HepG2 (cell line): ENCODE measurements around the gene LCLAT1.

Source experiments
- BRCA1 ChIP-seq: sonication (generic); formaldehyde crosslinking; IDR thresholded peaks from 2 replicates; pipeline ENCODE4 v1.4.0; 2020; ENCODE audit warnings: missing genetic modification reagents
- EZH2 ChIP-seq: conservative IDR thresholded peaks from 2 replicates; pipeline ENCODE4 v1.6.1; 2012; ENCODE audit warnings: mild to moderate bottlenecking, low read depth, low read length, moderate library complexity
- KDM4B ChIP-seq: sonication (generic); formaldehyde crosslinking; IDR thresholded peaks from 2 replicates; pipeline ENCODE4 v1.4.0; 2020; ENCODE audit warnings: missing genetic modification reagents
- MTA3 ChIP-seq: sonication (generic); formaldehyde crosslinking; IDR thresholded peaks from 2 replicates; pipeline ENCODE4 v1.4.0; 2020; ENCODE audit warnings: missing genetic modification reagents
- NKX3-1 ChIP-seq: sonication (generic); formaldehyde crosslinking; IDR thresholded peaks from 2 replicates; pipeline ENCODE4 v1.5.0; 2020; ENCODE audit warnings: missing genetic modification reagents
- POLR2A ChIP-seq, 2 experiments: IDR thresholded peaks; 2 replicates each; pipeline ENCODE4 v1.6.1; 2011; ENCODE audit warnings: low read depth in 2 of 2, low read length in 2 of 2, mild to moderate bottlenecking in 1 of 2, moderate library complexity in 1 of 2; ENCODE audit not compliant: insufficient read depth in 1 of 2
- POLR2AphosphoS5 ChIP-seq: IDR thresholded peaks from 2 replicates; pipeline ENCODE4 v1.6.1; 2012; ENCODE audit warnings: low read depth, low read length
- TCF12 ChIP-seq, 2 experiments: fragments of 450-650 bp in 1 of 2; sonication (generic) in 1 of 2; formaldehyde crosslinking in 1 of 2; IDR thresholded peaks; 2 replicates each; pipeline versions ENCODE4 v1.6.1 to v1.8.0; 2017 to 2022; ENCODE audit warnings: antibody characterized with exemption in 1 of 2, mild to moderate bottlenecking in 1 of 2, missing genetic modification reagents in 1 of 2, moderate library complexity in 1 of 2
- ZBTB7A ChIP-seq: sonication (generic); formaldehyde crosslinking; IDR thresholded peaks from 2 replicates; pipeline ENCODE4 v1.8.0; 2022; ENCODE audit warnings: mild to moderate bottlenecking, missing genetic modification reagents
- ZNF143 ChIP-seq: sonication (generic); formaldehyde crosslinking; IDR thresholded peaks from 2 replicates; pipeline ENCODE4 v1.4.0; 2020; ENCODE audit warnings: missing genetic modification reagents
- ZNF274 ChIP-seq: sonication (generic); formaldehyde crosslinking; IDR thresholded peaks from 2 replicates; pipeline ENCODE4 v1.5.1; 2020; ENCODE audit warnings: mild to moderate bottlenecking, missing genetic modification reagents
- ZNF547 ChIP-seq: sonication (generic); formaldehyde crosslinking; IDR thresholded peaks from 2 replicates; pipeline ENCODE4 v1.5.1; 2020; ENCODE audit warnings: mild to moderate bottlenecking, missing genetic modification reagents
- ZSCAN30 ChIP-seq: sonication (generic); formaldehyde crosslinking; IDR thresholded peaks from 2 replicates; pipeline ENCODE4 v1.5.0; 2020; ENCODE audit warnings: mild to moderate bottlenecking, missing genetic modification reagents
- TF ChIP-seq, protein P1 (sequence below): sonication (generic); formaldehyde crosslinking; IDR thresholded peaks from 2 replicates; pipeline ENCODE4 v1.5.1; 2020; ENCODE audit warnings: mild to moderate bottlenecking, missing genetic modification reagents, borderline replicate concordance

- TF ChIP-seq NKX3-1 (no peak), ZNF547 (CRISPR knock-in tag) (no peak), POLR2AphosphoS5 (no peak), BRCA1 (CRISPR knock-in tag) (no peak), ZBTB7A (CRISPR knock-in tag) (no peak), ZSCAN30 (CRISPR knock-in tag) (no peak), POLR2A (IDR thresholded peaks at IDR 0.05; ENCODE audit: insufficient read depth in 1 of 2, low read depth in 2 of 2, low read length in 2 of 2) (no peak), ZNF274 (no peak), EZH2 (no peak), KDM4B (CRISPR knock-in tag) (no peak), TCF12 (IDR thresholded peaks at IDR 0.05) (no peak), TCF12 (CRISPR knock-in tag; IDR thresholded peaks at IDR 0.05) (no peak), ZNF143 (CRISPR knock-in tag) (no peak), MTA3 (CRISPR knock-in tag) (no peak)
- TF ChIP-seq, protein P1, sequence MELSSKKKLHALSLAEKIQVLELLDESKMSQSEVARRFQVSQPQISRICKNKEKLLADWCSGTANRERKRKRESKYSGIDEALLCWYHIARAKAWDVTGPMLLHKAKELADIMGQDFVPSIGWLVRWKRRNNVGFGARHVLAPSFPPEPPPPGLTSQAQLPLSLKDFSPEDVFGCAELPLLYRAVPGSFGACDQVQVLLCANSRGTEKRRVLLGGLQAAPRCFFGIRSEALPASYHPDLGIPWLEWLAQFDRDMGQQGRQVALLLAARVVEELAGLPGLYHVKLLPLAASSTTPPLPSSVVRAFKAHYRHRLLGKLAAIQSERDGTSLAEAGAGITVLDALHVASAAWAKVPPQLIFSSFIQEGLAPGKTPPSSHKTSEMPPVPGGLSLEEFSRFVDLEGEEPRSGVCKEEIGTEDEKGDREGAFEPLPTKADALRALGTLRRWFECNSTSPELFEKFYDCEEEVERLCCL (CRISPR knock-in tag): no peak
These were observed 18.1 kb upstream of the LCLAT1 start for GRCh38 chr2:30428827-30429461.
